ENCODE measurements around the gene TLE4.

TLE4 gene

GRCh38 chr9:79667120-79667519 is 95.4 kb downstream of the TLE4 start:
- DNase-seq, result no peak

DNA sequence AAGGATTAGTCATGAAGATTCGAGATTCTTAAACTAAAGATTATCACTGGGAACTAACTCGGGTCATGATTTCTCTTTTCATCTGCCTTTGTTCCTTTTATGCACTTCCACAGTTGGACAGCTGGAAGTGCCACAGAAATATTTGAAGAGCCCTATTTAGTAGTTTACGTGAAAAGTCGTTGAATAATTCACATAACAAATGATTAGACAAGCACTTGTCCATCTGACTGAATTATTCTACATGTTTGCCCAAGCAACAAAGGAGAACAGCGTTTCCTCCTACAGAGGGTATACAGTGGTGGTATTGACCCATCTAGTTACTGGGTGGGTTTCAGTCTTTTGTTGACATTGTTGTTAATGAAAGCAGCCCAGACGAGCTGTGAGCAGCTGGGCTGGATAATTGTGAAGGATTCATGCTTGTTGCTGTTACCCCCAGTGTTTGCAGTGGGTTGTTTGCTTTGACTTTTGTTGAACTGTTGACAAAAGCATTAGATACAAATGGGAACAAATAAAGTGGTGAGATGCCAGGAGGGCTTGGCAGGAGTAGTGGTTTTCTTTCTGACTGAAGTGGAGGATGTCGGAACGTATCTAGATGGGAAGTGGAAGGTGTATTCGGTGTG is 96.2 kb downstream of the TLE4 start:
- peak; percentile 95 for DNase-seq

DNA sequence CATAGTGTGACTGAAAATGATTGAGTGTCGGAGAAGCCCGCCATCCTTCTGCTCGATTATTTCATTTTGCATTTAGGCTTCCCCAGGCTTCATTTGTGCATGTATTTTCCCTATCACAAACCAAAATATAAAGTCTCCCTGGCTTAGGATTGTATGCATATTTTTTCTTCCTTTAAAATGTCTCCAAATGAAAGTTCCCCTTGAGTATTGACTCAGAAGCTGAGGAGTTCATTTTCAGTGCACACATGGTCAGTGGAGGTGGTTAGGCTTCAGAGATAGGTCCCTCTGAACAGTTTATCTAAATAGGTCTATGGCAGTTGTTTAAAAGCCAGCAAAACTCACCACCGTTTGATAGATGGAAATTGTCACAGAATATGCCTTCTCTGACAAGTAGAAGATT is 97.2 kb downstream of the TLE4 start:
- DNase-seq, result no peak

DNA sequence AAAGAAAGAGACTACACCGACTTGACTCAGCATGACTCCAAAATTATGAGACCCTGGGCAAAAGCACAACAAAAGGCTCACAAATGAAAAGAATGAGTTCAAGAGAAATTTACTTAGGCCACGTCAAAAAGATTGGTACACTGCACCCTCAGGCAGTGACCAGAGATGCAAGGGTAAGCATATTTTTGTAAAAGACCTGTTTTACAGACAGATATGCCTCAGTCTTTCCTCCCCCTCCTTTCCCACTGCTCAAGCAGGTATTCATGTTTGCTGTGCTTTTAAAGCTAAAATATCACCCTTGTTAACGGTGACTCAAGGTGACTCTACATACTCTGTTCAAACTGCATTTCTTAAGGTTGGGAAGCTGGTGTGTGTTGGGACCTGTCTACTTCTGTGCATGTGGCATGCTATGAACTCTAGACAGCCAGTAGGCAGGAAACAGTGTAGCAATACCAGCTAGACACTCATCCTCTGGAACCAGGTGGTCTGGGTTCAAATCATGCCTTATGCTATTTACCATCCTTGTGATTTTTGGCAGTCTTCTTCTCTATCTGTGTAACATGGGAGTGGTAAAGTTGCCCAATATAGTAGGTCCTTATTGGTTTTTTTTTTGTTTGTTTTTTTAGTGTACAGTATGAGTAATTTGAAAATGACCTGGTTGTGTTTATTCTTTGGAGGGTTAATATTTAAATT is 98.7 kb downstream of the TLE4 start:
- no peak for DNase-seq

GRCh38 chr9:79671558-79671957 is 99.8 kb downstream of the TLE4 start:
- DNase-seq, result no peak

DNA sequence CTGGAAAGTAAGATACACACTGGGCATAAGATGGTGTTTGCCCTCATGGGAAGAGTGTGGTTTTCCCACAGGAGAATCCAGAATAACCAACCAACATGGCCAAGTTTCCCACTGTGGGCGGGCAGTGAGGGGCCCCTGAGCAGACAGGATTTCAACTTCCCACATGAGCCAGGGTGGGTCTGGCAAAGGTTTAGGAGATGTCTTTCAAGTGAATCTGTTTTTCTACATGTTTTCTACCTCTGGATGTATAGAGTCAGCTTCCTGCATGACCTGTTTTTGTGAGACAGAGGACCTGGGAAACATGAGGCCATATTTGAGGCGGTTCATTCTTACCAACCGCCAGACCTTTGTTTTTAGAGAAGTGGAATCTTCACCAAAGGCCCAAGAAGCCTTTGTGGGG is 100.5 kb downstream of the TLE4 start:
- DNase-seq, result no peak

DNA sequence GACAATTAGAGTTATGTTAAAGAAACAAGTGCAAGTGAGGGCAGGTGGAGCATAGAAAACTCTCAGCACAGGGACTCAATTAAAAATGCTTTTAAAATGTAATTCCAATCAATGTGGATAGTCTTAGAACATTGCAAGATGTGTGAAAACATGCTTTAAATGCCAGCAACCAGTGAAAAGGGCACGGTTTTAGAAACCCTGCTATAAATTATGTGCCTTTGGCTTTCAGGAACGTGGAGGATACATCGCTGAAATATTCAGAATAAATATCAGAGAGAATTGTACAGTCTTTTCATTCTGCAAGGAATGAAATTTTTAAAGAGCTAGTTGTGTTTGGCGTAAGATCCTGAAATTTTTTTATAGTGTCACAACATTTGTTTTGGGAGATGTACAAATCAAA is 101.1 kb downstream of the TLE4 start:
- no peak for DNase-seq

GRCh38 chr9:79673614-79674013 is 101.8 kb downstream of the TLE4 start:
- no peak for DNase-seq

DNA sequence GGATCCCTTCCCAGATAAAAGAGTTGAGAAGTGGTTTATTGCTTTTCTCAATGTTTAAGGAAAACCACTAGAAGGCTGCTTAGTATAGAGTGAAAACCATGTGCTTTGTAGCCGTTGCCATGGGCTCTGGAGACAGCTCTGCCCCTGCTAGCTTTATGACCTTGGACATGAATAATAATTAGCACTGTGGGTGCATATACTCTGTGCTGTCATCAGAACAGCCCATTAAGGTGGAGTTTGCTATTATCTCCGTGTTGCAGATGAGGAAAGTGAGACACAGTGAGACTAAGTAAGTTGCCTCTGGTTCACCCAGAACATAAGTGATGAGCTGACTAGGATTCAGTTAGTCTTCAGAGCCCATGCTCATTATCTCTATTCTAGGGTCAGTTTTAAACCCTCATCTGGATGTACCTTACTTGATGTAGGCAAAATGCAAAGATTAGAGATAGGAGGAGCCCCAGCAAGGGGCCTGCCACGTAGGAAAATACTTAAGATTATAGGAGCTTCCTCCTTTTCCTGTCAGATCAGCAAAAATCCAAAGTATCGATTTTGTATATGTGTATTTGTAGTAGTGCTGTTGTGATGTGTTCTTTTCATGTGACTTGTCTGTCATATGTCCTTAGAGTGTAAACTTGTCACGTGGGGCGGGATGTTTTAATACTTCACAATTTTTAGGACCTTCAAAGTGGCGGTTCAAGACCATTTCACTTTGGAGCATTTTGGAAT is 102.5 kb downstream of the TLE4 start:
- no peak for DNase-seq

DNA sequence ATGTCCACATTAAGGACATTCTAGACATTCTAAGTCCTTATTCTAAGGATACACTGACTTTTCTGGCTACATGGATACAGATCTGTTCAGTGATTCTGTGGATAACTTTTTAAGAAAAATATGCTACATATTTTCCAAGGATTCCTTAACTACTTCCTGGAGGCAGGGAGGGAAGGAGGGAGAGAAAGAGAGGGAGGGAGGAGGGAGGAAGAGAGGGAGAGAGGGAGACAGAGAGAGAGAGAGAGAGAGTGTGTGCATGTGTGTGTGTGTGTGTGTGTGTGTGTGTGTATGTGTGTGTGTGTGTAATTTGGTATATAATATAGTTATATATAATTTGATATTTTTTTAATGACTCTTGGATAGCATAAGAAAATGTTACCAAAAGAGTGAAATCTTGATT is 109.8 kb downstream of the TLE4 start:
- DNase-seq, result no peak

DNA sequence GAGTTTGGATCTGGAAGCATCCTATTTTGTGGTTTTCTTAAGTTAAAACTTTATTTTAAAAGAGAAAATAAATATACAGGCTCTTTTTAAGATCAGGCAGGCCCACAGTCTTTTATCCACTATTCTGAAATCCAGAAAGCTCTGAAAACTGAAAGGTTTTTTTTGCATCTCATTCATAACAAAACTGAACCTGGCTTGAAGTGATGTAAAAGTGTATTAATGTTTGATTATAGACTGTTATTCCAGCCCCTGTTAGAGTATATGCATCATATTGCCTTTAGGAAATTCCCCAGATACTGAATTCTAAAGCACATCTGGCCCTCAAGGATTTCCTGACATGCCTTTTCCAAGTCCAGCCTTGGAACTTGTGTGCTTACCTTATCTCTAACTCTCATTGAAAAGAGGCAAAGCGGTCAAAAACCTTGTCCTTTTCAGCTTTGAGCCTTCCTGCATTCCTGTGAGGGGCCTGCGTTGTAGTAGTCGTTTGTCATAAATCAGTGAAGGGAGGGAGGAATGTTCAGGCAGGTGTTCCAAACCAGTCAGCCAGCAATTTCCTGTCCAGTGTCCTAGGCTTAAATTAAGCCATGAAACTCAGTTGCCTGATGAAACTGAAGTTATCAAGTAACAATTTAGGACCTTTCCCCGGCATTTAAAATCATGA is 110.4 kb downstream of the TLE4 start:
- DNase-seq, result no peak

DNA sequence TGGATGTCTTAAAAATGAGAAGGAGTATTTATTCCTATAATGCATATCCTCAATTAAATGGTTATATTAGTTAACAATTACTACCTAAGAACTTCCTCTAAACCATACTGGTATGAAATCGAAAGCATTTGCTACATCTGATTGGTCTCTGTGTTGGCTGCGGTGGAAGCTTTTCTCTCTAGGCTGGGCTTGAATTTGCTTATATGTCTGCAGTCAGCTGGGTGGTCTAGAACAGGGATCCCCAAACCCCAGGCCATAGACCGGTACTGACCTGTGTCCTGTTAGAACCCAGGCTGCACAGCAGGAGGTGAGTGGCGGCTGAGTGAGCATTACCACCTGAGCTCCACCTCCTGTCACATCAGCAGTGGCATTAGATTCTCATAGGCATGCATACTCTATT is 112.3 kb downstream of the TLE4 start:
- no peak for DNase-seq

- DNase-seq, result no peak
These were observed 113.2 kb downstream of the TLE4 start for GRCh38 chr9:79684711-79685575.

GRCh38 chr9:79685577-79685976 is 113.8 kb downstream of the TLE4 start:
- no peak for DNase-seq

DNA sequence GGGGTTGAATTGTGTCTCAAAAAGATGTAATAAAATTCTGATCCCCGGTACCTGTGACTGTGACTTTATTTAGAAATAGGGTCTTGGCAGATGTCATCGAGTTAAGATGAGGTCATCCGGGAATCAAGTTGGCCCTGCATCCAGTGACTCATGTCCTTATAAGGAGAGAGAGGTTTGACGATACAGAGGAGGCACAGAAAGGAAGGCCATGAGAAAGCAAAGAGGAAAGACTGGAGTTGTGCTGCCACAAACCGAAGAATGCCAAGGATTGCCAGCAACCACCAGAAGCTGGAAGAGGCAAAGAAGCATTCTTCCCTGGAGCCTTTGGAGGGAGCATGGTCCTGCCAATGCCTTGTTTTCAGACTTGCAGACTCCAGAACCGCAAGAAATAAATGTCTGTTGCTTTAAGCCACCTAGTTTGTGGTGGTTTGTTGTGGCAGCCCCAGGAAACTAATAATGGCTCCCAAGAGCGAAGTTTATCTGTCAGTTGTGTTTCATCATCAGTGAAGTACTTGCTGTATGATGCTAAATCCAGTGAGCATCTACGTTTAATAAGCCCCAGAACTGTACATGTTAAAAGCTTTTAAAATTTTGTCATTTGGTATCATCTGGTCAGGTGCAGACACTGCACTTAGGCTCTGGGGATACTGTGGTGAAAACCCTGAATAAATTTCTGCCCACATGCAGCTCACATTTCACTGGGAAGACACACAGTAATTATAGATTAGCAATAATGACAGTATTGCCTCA is 114.8 kb downstream of the TLE4 start:
- no peak for DNase-seq

GRCh38 chr9:79687131-79687447 is 115.3 kb downstream of the TLE4 start:
- no peak for DNase-seq

DNA sequence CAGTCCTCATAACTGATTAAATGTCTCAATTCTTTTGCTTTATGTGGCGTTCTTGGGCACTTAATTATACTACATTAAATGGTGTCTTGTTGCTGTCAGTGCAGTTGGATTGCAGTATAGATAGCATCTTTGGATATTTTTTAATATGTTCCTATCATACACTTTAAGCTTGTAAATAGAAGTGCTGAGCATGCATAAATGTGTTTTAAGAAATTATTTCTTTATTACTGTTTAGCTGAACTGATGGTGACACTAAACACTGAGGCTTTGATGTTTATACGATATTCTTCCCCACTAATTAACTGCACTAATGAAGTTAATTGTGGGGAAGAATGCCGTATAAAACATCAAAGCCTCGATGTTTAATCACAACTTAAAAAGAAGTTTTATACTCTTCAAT is 116.6 kb downstream of the TLE4 start:
- no peak for DNase-seq

DNA sequence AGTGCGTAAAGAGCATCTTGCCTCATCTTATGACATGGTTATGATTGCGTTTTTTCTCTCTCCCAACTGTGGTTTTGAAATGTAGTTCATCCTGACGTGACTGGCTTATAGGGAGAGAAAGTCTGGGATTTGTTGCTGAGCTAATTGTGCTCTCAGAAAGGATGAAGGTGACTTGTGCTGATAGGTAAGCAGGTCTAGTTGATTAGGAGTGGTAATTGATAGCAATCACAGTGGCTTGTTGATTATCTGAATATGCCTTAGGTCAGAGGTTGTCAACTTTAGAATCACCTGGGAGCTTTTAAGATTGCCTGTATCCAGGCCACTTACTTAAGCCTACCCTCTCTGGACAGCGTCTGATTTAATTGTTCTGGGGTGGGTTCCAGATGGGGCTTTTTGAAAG is 117.8 kb downstream of the TLE4 start:
- no peak for DNase-seq

DNA sequence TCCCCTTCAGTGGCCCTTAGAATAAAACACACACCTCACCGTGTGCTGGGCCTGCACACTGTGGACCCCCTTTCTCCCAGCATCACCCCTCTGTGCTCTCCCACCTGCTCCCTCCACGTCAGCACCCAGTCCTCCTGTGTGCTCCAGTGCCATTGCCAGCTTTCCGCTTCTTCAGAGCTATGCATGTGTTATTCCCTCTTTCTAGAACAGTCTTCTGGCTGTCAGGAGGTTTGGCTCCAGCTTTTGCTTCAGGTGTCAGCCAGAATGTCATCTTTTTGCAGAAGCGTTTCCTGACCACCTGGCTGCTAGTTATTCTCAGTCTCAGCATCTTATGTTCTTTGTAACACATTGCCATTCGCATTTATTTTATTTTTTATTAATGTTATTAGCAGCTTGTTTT is 119.7 kb downstream of the TLE4 start:
- no peak for DNase-seq

DNA sequence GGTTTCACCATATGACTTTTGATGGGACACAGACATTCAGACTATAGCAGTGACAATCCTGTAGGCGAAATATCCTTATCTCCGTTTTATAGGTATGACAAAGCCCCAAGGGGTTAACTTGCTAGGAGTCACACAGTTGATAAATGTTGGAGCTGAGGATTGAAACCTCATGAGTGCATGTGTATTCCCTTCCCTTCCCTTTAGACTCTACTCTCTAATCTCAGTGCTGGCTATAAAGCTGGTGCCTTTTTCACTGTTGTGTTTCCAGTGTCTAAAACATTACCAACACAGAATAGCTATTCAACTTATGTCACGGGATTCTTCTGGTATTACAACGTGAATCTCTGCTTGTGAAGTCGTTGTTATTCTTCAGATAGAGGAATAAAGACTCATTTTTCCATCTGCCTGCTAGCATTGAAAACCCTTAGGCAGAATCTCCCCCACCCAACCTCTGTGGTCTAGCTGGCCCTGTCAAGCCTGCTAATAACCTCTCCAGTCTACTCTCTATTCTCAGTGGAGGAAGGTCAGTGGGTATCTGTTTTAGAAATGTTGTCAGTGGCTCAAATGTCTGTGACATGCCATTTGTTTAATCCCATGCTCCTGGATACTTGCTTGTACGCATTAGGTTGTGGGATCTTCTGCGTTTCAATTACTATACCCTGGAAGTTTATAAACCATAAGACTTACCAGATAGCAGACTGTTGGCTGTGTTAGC is 121.2 kb downstream of the TLE4 start:
- no peak for DNase-seq

GRCh38 chr9:79693750-79694149 is 122.0 kb downstream of the TLE4 start:
- no peak for DNase-seq

- DNase-seq, result no peak
These were observed 122.4 kb downstream of the TLE4 start for GRCh38 chr9:79694208-79694607.
